ENCODE measurements around the gene MT1E. TPM values are rescaled to one million over a fixed set of nuclear protein-coding genes. Genes with fewer than 3 reads are reported as not detected.
"Not testable (repeated sequence)": the region's sequence is repeated elsewhere in the genome, so short reads cannot be mapped to it uniquely, and the experiment has no call there.

MT1E gene
- total and polyA plus RNA-seq, 12 donors, result 31.9 to 268 (median 97.0) TPM

GRCh38 chr16:56669840-56670619 is 44.4 kb downstream of the MT1E start:
- intact Hi-C loops (cut with DNase I), result no loop called here
- ATAC-seq (no peak), DNase-seq (no peak)
- H3K27me3 ChIP-seq, result peaks cover 6 to 98% (median 74%) of the 10 kb centered on the region in 7 donors
- TF ChIP-seq, protein P1, sequence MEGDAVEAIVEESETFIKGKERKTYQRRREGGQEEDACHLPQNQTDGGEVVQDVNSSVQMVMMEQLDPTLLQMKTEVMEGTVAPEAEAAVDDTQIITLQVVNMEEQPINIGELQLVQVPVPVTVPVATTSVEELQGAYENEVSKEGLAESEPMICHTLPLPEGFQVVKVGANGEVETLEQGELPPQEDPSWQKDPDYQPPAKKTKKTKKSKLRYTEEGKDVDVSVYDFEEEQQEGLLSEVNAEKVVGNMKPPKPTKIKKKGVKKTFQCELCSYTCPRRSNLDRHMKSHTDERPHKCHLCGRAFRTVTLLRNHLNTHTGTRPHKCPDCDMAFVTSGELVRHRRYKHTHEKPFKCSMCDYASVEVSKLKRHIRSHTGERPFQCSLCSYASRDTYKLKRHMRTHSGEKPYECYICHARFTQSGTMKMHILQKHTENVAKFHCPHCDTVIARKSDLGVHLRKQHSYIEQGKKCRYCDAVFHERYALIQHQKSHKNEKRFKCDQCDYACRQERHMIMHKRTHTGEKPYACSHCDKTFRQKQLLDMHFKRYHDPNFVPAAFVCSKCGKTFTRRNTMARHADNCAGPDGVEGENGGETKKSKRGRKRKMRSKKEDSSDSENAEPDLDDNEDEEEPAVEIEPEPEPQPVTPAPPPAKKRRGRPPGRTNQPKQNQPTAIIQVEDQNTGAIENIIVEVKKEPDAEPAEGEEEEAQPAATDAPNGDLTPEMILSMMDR (IDR thresholded peaks at IDR 0.05), result no peak
- WGBS, 2 donors, result 15 to 20% methylated on average over 19 of the region's 19 CpGs
- no peak overlapping the region for H3K27ac ChIP-seq
- peak overlapping the region in 1 of 10 donors; percentile 12 for H3K4me3 ChIP-seq
- H3K4me1 ChIP-seq, result peaks cover 0 to 23% (median 16%) of the 10 kb centered on the region in 9 donors
- H3K9me3 ChIP-seq, result no peaks in the 10 kb centered on the region
- H3K36me3 ChIP-seq, result no peaks in the 10 kb centered on the region

GRCh38 chr16:56670620-56670934 is 45.0 kb downstream of the MT1E start:
- Histone ChIP-seq H3K9me3 (no peaks in the 10 kb centered on the region), H3K27me3 (peaks cover 6 to 98% (median 74%) of the 10 kb centered on the region in 7 donors), H3K27ac (no peak overlapping the region), H3K36me3 (no peaks in the 10 kb centered on the region), H3K4me1 (peaks cover 0 to 24% (median 16%) of the 10 kb centered on the region in 9 donors), H3K4me3 (no peak overlapping the region)
- no peak for DNase-seq
- TF ChIP-seq, protein P1 (IDR thresholded peaks at IDR 0.05), result no peak
- 36 to 55% methylated on average over 2 of the region's 2 CpGs for WGBS, 2 donors
- intact Hi-C loops (cut with DNase I), result no loop called here
- ATAC-seq, result no peak

DNA sequence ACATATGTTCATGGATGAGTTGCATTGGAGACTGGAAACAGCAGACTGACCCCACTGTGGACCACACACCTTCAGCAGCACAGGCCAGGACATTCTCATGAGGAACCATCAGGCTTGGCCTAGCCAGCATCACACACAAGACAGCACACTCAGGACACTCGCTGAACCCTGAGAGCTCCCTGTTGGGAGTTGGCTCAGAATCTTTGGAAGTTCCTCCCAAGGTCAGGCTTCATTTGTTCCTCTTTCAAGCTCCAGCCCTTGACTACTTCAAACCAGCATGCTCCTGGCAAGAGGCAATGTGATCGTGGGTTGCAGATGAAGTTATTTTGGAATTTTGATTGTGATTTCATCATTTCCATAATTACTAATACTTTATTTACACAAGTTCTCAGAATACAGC is 46.1 kb downstream of the MT1E start:
- peaks cover 0 to 32% (median 16%) of the 10 kb centered on the region in 9 donors for H3K4me1 ChIP-seq
- not testable (repeated sequence) for DNase-seq, H3K4me3 ChIP-seq, H3K27ac ChIP-seq, H3K9me3 ChIP-seq, H3K36me3 ChIP-seq, ATAC-seq
- WGBS, 2 donors, result 60 to 74% methylated on average over 2 of the region's 2 CpGs
- intact Hi-C loops (cut with DNase I), result loop anchor here in 1 of 10 donors (2.0 kb wide), 1 partner anchor 31 kb away; no protein-coding TSS in a partner anchor
- H3K27me3 ChIP-seq, result peaks cover 6 to 98% (median 73%) of the 10 kb centered on the region in 7 donors

GRCh38 chr16:56672171-56672570 is 46.6 kb downstream of the MT1E start:
- WGBS, 2 donors, result 72 to 94% methylated on average over 3 of the region's 3 CpGs
- H3K4me3 ChIP-seq, H3K27ac ChIP-seq, ATAC-seq, H3K9me3 ChIP-seq, DNase-seq, H3K36me3 ChIP-seq: not testable (repeated sequence)
- H3K4me1 ChIP-seq, result peaks cover 0 to 32% (median 16%) of the 10 kb centered on the region in 9 donors
- intact Hi-C loops (cut with DNase I), result loop anchor here in 1 of 10 donors (2.0 kb wide), 1 partner anchor 31 kb away; no protein-coding TSS in a partner anchor
- H3K27me3 ChIP-seq, result peaks cover 6 to 97% (median 69%) of the 10 kb centered on the region in 7 donors

- Histone ChIP-seq H3K36me3 (no peaks in the 10 kb centered on the region), H3K27ac (no peak overlapping the region), H3K27me3 (peaks cover 6 to 89% (median 62%) of the 10 kb centered on the region in 7 donors), H3K4me3 (no peak overlapping the region), H3K9me3 (no peaks in the 10 kb centered on the region), H3K4me1 (peaks cover 0 to 25% (median 14%) of the 10 kb centered on the region in 9 donors)
- intact Hi-C loops (cut with DNase I), result loop anchor here in 1 of 10 donors (2.0 kb wide), 1 partner anchor 30 kb away; no protein-coding TSS in a partner anchor
- WGBS, 2 donors, result 88 to 91% methylated on average over 11 of the region's 11 CpGs
- TF ChIP-seq, protein P1 (IDR thresholded peaks at IDR 0.05), result no peak
- no peak for ATAC-seq
- DNase-seq, result no peak
These were observed 47.4 kb downstream of the MT1E start for GRCh38 chr16:56672761-56673536.
